ENCODE data around the gene ATP9A. TPM values are rescaled to one million over a fixed set of nuclear protein-coding genes. Genes with fewer than 3 reads are reported as not detected.

The ATP9A gene
- total and polyA plus RNA-seq, 2 donors (not counting 3 experiments of a cell fraction or from before 2014, with no cell fraction given): 20.9 to 41.5 TPM

GRCh38 chr20:51715163-51715855 is 52.9 kb downstream of the ATP9A start:
- Histone ChIP-seq H3K9me3 (replicated peaks; ENCODE audit: control insufficient read depth, insufficient read depth, low read length) (no peaks in the 10 kb centered on the region), H3K27ac (ENCODE audit: insufficient read depth, low read depth, low read length) (no peak overlapping the region), H4K20me1 (replicated peaks; ENCODE audit: control insufficient read depth, extremely low read depth, insufficient read depth, low read length) (peaks cover 2% of the 10 kb centered on the region), H3K27me3 (ENCODE audit: control insufficient read depth in 2 of 2, insufficient read depth in 2 of 2, low read length in 2 of 2) (no peaks in the 10 kb centered on the region), H3K4me3 (replicated peaks in 1 of 3; ENCODE audit: insufficient read depth in 1 of 3, low read depth in 1 of 3, low read length in 3 of 3) (no peak overlapping the region), H3K4me1 (ENCODE audit: control insufficient read depth, extremely low read depth, insufficient read depth, low read length) (no peaks in the 10 kb centered on the region), H3K79me2 (ENCODE audit: control insufficient read depth, insufficient read depth, low read length) (no peaks in the 10 kb centered on the region), H3K9me1 (replicated peaks; ENCODE audit: control insufficient read depth, extremely low read depth, insufficient read depth, low read length) (no peaks in the 10 kb centered on the region), H3K9ac (replicated peaks; ENCODE audit: extremely low read depth, insufficient read depth, low read length) (no peak overlapping the region), H3K4me2 (ENCODE audit: insufficient read depth, low read length) (no peak overlapping the region), H3K36me3 (ENCODE audit: control insufficient read depth in 2 of 2, extremely low read depth in 1 of 2, insufficient read depth in 2 of 2, low read length in 2 of 2) (peaks cover 0 to 6% of the 10 kb centered on the region in 2 experiments), H2AFZ (ENCODE audit: low read depth, low read length) (no peak overlapping the region)
- ChIA-PET CTCF (interaction anchor here (1.3 to 2.1 kb wide), 2 partner anchors 14 to 19 kb away, joined by 3 to 10 read pairs; no protein-coding TSS in a partner anchor), POLR2A (no interaction called here)
- DNase-seq (ENCODE audit: low read depth, low spot score): no peak
- intact Hi-C loops (cut with micrococcal nuclease) (no loop called here), dilution Hi-C loops (cut with MboI; ENCODE audit: extremely low pct_ligation_motif_present, low sequenced_read_pairs) (no loop called here)
- no TSS peak for BruUV-seq (replicated peaks)
- FAIRE-seq: no peak
- TF ChIP-seq MAX (IDR thresholded peaks at IDR 0.05; ENCODE audit: insufficient read depth, insufficient read length): no peak
- TF ChIP-seq CTCF (IDR thresholded peaks at IDR 0.05; ENCODE audit: extremely low read depth in 1 of 2, insufficient read depth in 1 of 2, low read depth in 1 of 2, low read length in 2 of 2): no peak
- no peak for TF ChIP-seq JUN (IDR thresholded peaks at IDR 0.05; ENCODE audit: borderline replicate concordance, insufficient read depth, insufficient read length, low read depth)
- no peak for TF ChIP-seq FOS (IDR thresholded peaks at IDR 0.05; ENCODE audit: borderline replicate concordance, insufficient read depth, low read length)
- no peak for TF ChIP-seq GATA2 (IDR thresholded peaks at IDR 0.05; ENCODE audit: insufficient read depth, insufficient read length, low read depth, low read length)
- TF ChIP-seq MYC (IDR thresholded peaks at IDR 0.05; ENCODE audit: low read depth, low read length): no peak
- TF ChIP-seq EZH2 (IDR thresholded peaks at IDR 0.05; ENCODE audit: borderline replicate concordance, low read depth, low read length, severe bottlenecking): no peak
- TF ChIP-seq POLR2A (IDR thresholded peaks at IDR 0.05; ENCODE audit: low read depth, low read length): no peak
- no peak for TF ChIP-seq POLR2AphosphoS5 (IDR thresholded peaks at IDR 0.05; ENCODE audit: insufficient read depth, low read depth, low read length)
